Omental fat pad (tissue), 4 donors: ENCODE measurements around the gene STON1. TPM values are rescaled to one million over a fixed set of nuclear protein-coding genes. Genes with fewer than 3 reads are reported as not detected.
"Not testable (repeated sequence)": the region's sequence is repeated elsewhere in the genome, so short reads cannot be mapped to it uniquely, and the experiment has no call there.

Experiments
- ATAC-seq: fragments of 150-250 bp; one replicate; pipeline ENCODE4 v1.9.1; 2016; ENCODE audit warnings: mild to moderate bottlenecking, moderate library complexity; ENCODE audit not compliant: low FRiP score
- DNase-seq: peaks from one replicate; pipeline ENCODE4 v3.0.0-alpha.2; 2019; ENCODE audit warnings: low spot score
- total RNA-seq, 4 donors: library from RNA; depleted of rRNA; stranded (reverse); fragments of >200 nt; gene quantifications; one replicate each; pipeline ENCODE4 v1.1.0, GENCODE V29; 2016
- TF ChIP-seq, protein P1 (sequence below), 3 donors: fragments of 450-650 bp; IDR thresholded peaks; one replicate each; pipeline ENCODE4 v1.5.1; 2016 to 2017; ENCODE audit warnings: antibody characterized with exemption in 3 of 3, mild to moderate bottlenecking in 3 of 3, moderate library complexity in 2 of 3

Gene STON1
- total RNA-seq, 4 donors from 2014 or later = 44.8 to 124 (median 93.9) TPM

DNA sequence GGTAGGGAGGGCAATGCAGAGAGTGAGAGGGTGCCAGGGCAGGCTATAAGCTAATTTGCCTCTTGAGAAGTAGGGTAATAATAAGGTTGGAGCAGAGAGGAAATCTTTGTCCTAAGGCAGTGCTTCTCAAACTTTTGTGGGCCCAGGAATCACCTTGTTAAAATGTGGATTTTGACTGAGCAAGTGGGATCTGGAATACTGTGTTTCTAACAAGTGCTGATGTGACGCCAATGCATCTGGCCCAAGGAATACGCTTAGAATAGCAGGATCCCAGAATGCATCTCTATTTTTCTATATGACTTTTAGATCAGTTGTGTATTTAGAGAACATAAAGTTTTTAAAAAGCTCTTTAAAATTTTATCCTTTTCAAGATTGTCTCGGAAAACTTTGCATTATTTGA, 58.0 kb downstream of the STON1 start:
- TF ChIP-seq, protein P1, sequence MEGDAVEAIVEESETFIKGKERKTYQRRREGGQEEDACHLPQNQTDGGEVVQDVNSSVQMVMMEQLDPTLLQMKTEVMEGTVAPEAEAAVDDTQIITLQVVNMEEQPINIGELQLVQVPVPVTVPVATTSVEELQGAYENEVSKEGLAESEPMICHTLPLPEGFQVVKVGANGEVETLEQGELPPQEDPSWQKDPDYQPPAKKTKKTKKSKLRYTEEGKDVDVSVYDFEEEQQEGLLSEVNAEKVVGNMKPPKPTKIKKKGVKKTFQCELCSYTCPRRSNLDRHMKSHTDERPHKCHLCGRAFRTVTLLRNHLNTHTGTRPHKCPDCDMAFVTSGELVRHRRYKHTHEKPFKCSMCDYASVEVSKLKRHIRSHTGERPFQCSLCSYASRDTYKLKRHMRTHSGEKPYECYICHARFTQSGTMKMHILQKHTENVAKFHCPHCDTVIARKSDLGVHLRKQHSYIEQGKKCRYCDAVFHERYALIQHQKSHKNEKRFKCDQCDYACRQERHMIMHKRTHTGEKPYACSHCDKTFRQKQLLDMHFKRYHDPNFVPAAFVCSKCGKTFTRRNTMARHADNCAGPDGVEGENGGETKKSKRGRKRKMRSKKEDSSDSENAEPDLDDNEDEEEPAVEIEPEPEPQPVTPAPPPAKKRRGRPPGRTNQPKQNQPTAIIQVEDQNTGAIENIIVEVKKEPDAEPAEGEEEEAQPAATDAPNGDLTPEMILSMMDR (IDR thresholded peaks at IDR 0.05) = no peak
- ATAC-seq (no peak), DNase-seq (no peak)

DNA sequence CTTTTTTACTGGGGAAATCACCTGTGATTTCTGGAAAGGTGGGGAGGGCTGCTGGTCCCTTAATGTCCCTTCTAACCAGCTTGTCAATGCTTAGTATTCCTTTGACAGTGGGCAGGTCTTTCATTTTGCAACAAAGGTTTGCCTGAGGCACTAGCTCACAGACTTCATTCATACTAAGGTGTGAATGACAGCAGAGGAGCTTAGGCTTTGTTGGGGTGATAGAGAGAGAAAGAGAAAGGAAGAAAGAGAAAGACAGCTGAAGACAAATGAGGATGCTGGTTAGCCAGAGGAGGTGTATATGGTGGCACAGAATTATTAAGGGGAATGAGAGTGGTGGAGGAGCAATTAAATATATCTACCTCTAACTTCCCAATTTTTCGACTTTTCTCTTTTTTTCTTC, 58.8 kb downstream of the STON1 start:
- TF ChIP-seq, protein P1 (IDR thresholded peaks at IDR 0.05) = no peak
- ATAC-seq (no peak), DNase-seq (no peak)

DNA sequence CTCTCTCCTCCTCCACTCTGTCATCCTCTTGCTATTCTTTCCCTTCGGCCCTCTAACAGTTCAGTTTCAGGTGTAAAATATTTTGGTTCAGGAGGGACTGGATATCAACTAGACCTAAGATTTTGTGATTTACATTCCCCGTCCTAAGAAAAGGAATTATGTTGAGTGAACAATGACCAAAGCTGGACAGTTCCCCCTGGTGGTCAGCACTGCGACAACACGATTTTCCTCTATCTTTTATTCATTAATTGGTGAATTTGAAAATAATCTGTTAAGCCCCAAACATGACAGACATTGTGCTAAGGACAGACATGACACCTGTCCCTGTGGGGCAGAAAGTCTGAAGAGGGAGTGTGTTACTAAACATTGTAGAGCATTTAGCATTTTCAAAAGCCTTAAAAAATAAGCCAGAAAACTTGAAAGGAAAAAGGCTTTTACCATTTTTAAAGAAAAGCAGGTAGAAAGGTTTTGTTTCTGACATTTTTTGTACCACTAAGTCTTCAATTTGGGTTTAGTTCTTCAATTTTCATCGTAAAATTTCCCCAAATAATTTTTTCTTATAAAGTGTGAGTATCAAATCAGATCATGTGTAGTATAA, 59.3 kb downstream of the STON1 start:
- no peak for ATAC-seq

DNA sequence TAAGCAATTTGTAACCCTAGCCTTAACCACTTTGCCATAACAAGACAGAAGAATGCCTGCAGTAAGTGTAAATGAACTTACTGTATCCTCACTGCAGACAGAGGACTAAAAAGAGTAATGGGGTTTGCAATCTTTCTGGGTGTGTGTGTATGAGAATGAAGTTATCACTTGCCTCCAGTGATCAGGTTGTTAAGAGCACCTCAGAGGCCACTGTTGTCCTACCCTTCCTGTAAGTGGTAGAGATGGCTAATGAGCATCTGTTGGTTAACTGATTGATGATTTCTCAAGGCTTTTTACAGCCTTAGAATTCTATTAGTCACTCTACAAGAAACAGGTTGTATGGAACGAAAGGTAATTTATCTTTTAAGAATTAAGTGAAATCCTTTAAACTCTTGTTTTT, 60.1 kb downstream of the STON1 start:
- ATAC-seq (no peak), DNase-seq (no peak)
- TF ChIP-seq, protein P1 (IDR thresholded peaks at IDR 0.05) = no peak

More for the DNA sequence above, 59.3 kb downstream of the STON1 start:
- TF ChIP-seq, protein P1 (IDR thresholded peaks at IDR 0.05) = peak in 1 of 3 donors; percentile 72
- no peak for DNase-seq

DNA sequence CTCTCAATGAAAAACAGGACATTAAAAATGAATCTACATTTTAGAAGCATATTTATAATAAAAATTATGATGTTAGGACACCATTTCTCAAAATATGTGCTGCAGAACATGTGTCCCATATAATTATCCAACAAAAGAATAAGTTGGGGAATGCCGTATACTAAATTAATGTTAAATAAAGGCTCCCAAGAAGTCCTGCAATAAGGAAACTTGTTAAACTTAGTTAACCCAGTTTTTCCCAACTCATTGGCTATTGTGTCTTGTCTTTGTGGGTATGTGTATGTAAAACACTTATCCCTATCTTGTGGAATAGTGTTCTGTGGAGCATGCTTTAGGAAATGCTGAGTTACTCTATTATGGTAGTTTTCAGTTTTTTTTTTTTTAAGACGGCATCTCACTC, 62.1 kb downstream of the STON1 start:
- TF ChIP-seq, protein P1 (IDR thresholded peaks at IDR 0.05) = no peak
- DNase-seq (no peak), ATAC-seq (no peak)

DNA sequence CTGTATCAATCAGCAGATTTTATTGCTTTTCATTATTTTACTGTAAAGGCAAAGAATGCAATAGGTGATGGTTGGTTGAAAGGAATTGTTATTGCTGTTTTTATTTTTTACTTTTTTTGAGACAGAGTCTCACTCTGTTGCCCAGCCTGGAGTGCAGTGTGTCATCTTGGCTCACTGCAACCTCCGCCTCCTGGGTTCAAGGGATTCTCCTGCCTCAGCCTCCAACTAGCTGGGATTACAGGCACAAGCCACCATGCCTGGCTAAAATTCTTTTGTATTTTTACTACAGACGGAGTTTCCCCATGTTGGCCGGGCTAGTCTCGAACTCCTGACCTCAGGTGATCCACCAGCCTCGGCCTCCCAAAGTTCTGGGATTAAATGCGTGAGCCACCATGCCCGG, 66.8 kb downstream of the STON1 start:
- not testable (repeated sequence) for ATAC-seq, DNase-seq

DNA sequence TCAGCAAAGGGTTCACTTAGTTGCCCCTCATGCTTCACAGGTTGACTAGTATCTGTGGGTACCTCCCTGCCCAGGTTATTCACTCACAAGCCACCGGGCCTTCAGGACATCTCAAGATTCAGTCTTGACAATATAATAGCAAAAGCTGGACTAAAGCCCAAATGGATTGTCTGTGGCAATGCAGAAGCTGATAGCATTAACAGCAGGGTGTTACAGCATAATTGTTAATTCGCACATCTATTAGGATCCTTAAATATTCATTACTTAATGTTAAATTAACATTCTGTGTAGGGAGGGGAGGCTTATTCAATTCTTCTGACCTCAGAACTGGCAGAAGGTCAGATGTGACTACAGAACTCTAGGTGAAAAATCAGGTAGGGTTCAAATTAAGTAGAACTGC, 67.5 kb downstream of the STON1 start:
- TF ChIP-seq, protein P1 (IDR thresholded peaks at IDR 0.05) = no peak
- DNase-seq (no peak), ATAC-seq (no peak)
